Ascending aorta (tissue), 2 donors: ENCODE measurements around the gene WDR33. TPM values are rescaled to one million over a fixed set of nuclear protein-coding genes. Genes with fewer than 3 reads are reported as not detected.

ENCODE experiments used
- DNase-seq, 2 donors: peaks; one replicate each; pipeline ENCODE4 v3.0.0-alpha.2; 2019; ENCODE audit warnings: low spot score in 2 of 2
- H3K27ac ChIP-seq, 2 donors: fragments of 200-600 bp; sonication (generic); one replicate each; pipeline ENCODE4 v1.5.1; 2016 to 2017; ENCODE audit warnings: mild to moderate bottlenecking in 1 of 2
- H3K27me3 ChIP-seq: fragments of 200-600 bp; sonication (generic); one replicate; pipeline ENCODE4 v1.5.1; 2017
- H3K36me3 ChIP-seq, 2 donors: fragments of 200-600 bp; sonication (generic); one replicate each; pipeline ENCODE4 v1.5.1; 2016
- H3K4me1 ChIP-seq, 2 donors: fragments of 200-600 bp; sonication (generic); one replicate each; pipeline ENCODE4 v1.5.1; 2016 to 2017; ENCODE audit warnings: mild to moderate bottlenecking in 1 of 2
- H3K4me3 ChIP-seq, 2 donors: fragments of 200-600 bp; sonication (generic); one replicate each; pipeline ENCODE4 v1.5.1; 2016 to 2017; ENCODE audit warnings: mild to moderate bottlenecking in 1 of 2
- H3K9me3 ChIP-seq, 2 donors: fragments of 200-600 bp; sonication (generic); one replicate each; pipeline ENCODE4 v1.5.1; 2016
- intact Hi-C: fragments of 100-400 bp; cut with DNase I; formaldehyde crosslinking; loops from one replicate; pipeline ENCODE4 v1.15.1; 2023
- total RNA-seq: library from RNA; depleted of rRNA; stranded (reverse); fragments of >200 nt; gene quantifications from one replicate; pipeline ENCODE4 v1.1.0, GENCODE V29; 2016
- TF ChIP-seq, protein P1 (sequence below), 3 experiments: fragments of 200-600 bp in 2 of 3; fragments of 450-650 bp in 1 of 3; sonication (generic) in 2 of 3; IDR thresholded peaks; one replicate each; pipeline ENCODE4 v1.5.1; 2016 to 2019; ENCODE audit warnings: antibody characterized with exemption in 3 of 3, mild to moderate bottlenecking in 1 of 3, moderate library complexity in 1 of 3

WDR33 gene
- total RNA-seq, 1 donor from 2014 or later = 13.9 TPM

DNA sequence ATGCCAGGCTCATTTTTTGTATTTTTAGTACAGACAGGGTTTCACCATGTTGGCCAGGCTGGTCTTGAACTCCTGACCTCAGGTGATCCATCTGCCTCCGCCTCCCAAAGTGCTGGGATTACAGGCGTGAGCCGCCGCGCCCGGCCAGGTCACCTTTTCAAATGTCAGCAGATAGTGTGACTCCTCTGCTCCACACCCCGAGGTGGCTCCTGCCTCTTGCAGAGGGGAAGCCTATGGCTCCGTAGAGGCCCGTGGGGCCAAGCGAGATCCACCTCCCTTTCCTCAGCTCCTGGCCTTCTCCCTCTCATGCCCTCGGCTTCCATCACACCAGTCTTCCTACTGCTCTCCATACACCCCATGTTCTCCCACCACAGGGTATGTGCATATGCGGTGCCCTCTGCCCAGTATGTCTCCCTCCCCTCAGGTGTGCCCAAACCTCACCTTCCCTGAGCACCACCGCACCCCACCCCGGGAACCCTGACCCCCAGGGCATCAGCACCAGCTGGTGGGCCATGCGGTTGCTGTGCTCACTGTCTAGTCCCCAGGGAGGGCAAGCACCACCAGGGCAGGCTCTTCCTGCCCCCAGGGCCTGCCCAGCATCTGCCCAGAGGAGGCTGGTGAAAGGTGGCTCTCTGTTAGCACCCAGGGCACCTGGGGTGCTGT is 154.3 kb downstream of the WDR33 start:
- H3K27me3 ChIP-seq = no peaks in the 10 kb centered on the region
- H3K4me3 ChIP-seq = no peak overlapping the region
- TF ChIP-seq, protein P1, sequence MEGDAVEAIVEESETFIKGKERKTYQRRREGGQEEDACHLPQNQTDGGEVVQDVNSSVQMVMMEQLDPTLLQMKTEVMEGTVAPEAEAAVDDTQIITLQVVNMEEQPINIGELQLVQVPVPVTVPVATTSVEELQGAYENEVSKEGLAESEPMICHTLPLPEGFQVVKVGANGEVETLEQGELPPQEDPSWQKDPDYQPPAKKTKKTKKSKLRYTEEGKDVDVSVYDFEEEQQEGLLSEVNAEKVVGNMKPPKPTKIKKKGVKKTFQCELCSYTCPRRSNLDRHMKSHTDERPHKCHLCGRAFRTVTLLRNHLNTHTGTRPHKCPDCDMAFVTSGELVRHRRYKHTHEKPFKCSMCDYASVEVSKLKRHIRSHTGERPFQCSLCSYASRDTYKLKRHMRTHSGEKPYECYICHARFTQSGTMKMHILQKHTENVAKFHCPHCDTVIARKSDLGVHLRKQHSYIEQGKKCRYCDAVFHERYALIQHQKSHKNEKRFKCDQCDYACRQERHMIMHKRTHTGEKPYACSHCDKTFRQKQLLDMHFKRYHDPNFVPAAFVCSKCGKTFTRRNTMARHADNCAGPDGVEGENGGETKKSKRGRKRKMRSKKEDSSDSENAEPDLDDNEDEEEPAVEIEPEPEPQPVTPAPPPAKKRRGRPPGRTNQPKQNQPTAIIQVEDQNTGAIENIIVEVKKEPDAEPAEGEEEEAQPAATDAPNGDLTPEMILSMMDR (IDR thresholded peaks at IDR 0.05) = no peak
- peaks cover 23 to 40% of the 10 kb centered on the region in 2 donors for H3K4me1 ChIP-seq
- peak overlapping the region; percentile 3 to 82 for H3K27ac ChIP-seq
- intact Hi-C loops = no loop called here
- no peak for DNase-seq
- H3K36me3 ChIP-seq = peaks cover 44 to 53% of the 10 kb centered on the region in 2 donors
- H3K9me3 ChIP-seq = no peaks in the 10 kb centered on the region

DNA sequence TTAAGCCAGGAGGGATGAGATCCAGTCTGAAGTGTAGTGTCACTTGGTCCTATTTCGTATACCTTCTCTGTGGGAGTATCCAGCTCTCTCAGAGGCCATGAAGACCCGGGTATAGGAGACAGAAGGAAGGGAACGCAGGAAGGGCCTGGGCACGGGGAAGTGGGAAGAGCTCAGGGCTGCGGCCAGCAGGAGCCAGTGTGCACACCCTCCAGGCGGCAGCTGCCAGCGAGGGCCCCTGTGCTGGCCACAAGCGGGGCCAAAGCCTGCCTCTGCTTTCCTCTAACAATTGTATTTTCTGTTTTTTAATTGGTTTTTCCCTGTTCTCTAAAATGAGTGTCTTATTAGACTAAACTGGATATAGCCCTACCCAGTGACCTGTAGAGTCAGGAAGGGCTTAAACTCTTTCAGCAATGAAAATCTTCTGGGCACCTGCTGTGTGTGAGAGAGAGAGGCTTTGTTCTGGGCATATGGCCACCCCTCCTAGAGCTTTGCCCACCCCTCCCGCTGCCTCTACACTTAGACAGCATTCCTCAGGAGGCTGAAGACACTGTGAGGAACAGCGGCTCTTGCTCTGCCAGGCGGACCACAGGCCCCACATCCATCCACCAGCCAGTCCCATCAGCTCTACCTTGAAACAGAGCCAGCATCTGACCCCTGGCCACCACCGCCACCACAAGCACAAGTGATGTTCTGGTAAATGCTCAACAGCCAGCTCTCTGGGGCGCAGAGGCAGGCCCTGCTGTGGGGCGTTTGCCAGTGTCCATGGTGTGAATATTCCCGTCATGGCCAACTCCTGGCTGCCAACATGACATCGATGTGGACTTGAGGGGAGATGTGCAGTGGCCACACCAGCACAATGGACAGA is 155.5 kb downstream of the WDR33 start:
- TF ChIP-seq, protein P1 (IDR thresholded peaks at IDR 0.05) = no peak
- Histone ChIP-seq H3K9me3 (no peaks in the 10 kb centered on the region), H3K36me3 (peaks cover 47 to 53% of the 10 kb centered on the region in 2 donors), H3K27ac (peak overlapping the region; percentile 4 to 21), H3K4me3 (no peak overlapping the region), H3K27me3 (no peaks in the 10 kb centered on the region), H3K4me1 (peaks cover 16 to 36% of the 10 kb centered on the region in 2 donors)
- DNase-seq = no peak
- intact Hi-C loops = no loop called here

DNA sequence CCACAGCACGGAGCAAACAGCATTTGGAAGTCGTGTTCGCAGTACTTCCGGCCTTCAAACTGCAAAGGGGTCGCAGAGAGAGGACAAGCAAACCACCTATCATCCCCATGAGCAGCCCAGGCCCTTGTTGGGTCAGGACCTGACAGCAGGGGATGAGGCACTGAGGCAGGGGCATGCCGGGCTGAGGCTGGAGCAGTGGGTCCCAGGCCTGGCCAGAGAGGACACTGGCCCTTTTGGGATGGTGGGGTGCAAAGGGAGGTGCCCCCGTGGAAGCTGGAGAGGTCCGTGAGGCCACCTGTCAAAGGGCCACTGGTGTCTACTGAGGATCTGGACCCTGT is 156.2 kb downstream of the WDR33 start:
- intact Hi-C loops = loop anchor here (5.0 kb wide), 1 partner anchor 88 kb away; no protein-coding TSS in a partner anchor
- no peak for DNase-seq
- Histone ChIP-seq H3K27me3 (no peaks in the 10 kb centered on the region), H3K4me3 (no peak overlapping the region), H3K9me3 (no peaks in the 10 kb centered on the region), H3K27ac (peak overlapping the region; percentile 4 to 34), H3K36me3 (peaks cover 47 to 53% of the 10 kb centered on the region in 2 donors), H3K4me1 (peaks cover 15 to 42% of the 10 kb centered on the region in 2 donors)
- TF ChIP-seq, protein P1 (IDR thresholded peaks at IDR 0.05) = no peak

DNA sequence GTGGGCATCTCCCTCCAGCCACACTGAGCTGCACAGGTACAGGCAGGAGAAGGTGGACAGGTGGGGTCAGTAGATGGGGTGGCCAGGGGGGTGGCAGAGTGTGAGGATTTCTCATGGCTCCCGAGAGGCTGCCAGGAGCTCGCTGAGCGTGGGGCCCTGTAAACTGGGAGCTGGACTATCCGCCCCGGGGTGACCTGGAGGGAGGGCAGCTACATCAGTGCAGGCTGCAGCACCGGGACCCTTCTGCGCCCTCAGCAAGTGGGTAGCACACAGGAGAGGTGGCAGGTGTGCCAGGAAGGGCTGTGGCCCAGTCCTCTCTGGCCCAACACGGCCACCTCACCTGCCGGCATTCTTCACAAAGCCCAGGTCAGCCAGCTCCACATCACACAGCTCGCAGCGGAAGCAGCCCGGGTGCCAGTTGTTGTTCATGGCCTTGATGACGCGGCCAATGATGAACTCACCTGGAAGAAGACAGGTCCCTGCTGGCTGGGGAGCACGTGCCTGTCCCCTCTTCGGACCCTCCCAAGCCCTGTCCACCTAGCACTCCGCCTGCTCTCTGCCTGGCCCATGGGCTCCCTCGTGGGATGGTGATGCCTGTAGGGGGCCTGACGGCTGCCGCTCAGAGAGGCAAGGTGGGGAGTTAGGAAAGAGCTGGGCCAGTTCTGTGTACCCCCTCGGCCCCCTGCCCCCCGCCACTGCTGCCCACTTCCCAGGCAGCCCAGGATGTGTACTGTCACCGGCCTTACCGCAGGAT is 156.7 kb downstream of the WDR33 start:
- intact Hi-C loops = loop anchor here (5.0 kb wide), 1 partner anchor 87 kb away; no protein-coding TSS in a partner anchor
- H3K27ac ChIP-seq = peak overlapping the region; percentile 4 to 34
- no peak for DNase-seq
- H3K36me3 ChIP-seq = peaks cover 47 to 53% of the 10 kb centered on the region in 2 donors
- no peak overlapping the region for H3K4me3 ChIP-seq
- no peaks in the 10 kb centered on the region for H3K9me3 ChIP-seq
- TF ChIP-seq, protein P1 (IDR thresholded peaks at IDR 0.05) = no peak
- H3K27me3 ChIP-seq = no peaks in the 10 kb centered on the region
- peaks cover 14 to 42% of the 10 kb centered on the region in 2 donors for H3K4me1 ChIP-seq

DNA sequence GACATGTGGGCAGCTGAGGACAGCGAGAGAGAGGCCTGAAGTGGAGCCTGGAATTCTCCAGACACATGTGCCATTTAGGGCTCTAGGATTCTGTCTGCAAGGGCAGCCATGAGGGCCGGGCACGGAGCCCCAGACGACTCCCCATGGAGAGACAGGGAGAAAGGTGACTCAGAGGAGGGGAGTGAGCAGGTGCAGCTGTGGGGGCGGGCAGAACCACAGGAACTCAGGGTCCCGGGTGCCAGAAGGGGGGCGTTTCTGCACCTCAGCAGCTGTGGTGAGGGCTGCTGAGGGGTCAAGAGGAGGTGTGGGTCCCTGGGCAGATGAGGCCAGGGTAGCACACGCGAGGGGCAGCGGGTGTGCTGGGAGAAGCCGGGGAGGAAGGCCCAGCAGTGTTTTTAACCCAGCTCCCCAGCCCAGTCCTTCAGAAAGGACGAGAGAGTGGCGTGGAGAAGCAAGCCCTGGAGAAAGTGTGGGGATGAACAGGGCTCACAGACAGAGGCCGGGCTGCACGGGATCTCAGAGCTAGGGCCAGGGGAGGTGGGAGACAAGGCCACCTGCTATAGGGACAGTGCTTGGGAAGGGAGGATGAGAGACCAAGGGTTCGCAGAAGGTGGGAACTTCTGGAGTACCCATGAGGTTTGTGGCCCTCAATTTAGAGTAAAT is 157.4 kb downstream of the WDR33 start:
- Histone ChIP-seq H3K27me3 (no peaks in the 10 kb centered on the region), H3K36me3 (peaks cover 47 to 53% of the 10 kb centered on the region in 2 donors), H3K9me3 (no peaks in the 10 kb centered on the region), H3K4me3 (no peak overlapping the region), H3K4me1 (peaks cover 9 to 39% of the 10 kb centered on the region in 2 donors), H3K27ac (peak overlapping the region in 1 of 2 donors; percentile 46)
- no peak for DNase-seq
- TF ChIP-seq, protein P1 (IDR thresholded peaks at IDR 0.05) = no peak
- intact Hi-C loops = loop anchor here (5.0 kb wide), 1 partner anchor 86 kb away; no protein-coding TSS in a partner anchor
